Neural cell (in vitro differentiated cells): ENCODE data around the gene LINC01488. TPM values are rescaled to one million over a fixed set of nuclear protein-coding genes. Genes with fewer than 3 reads are reported as not detected.

Source experiments
- H2AFZ ChIP-seq: fragments of 200-600, 300-800 bp; sonication (generic), shearing (Covaris generic); 2 replicates; pipeline ENCODE4 v1.6.0; 2014; ENCODE audit warnings: low read depth, mild to moderate bottlenecking, antibody characterized with exemption, low read length, moderate library complexity
- H3F3A ChIP-seq: fragments of 200-600 bp; shearing (Covaris generic); 2 replicates; pipeline ENCODE4 v1.6.1; 2016; ENCODE audit warnings: mild to moderate bottlenecking, moderate library complexity, mixed read lengths, antibody characterized with exemption, low read length; ENCODE audit not compliant: insufficient read depth, poor library complexity, severe bottlenecking
- H3K27ac ChIP-seq: fragments of 200-600, 300-800 bp; sonication (generic), shearing (Covaris generic); 2 replicates; pipeline ENCODE4 v1.5.1; 2014; ENCODE audit warnings: mild to moderate bottlenecking, low read length, moderate library complexity
- H3K27me3 ChIP-seq: fragments of 300-800, 200-600 bp; sonication (generic), shearing (Covaris generic); 2 replicates; pipeline ENCODE4 v1.6.0; 2014; ENCODE audit warnings: mild to moderate bottlenecking, low read depth, low read length, moderate library complexity; ENCODE audit not compliant: insufficient read depth
- H3K36me3 ChIP-seq: fragments of 300-800, 200-600 bp; sonication (generic), shearing (Covaris generic); 2 replicates; pipeline ENCODE4 v1.5.1; 2014; ENCODE audit warnings: mild to moderate bottlenecking, antibody characterized with exemption, low read length, moderate library complexity; ENCODE audit not compliant: insufficient read depth
- H3K4me2 ChIP-seq: fragments of 300-800, 200-600 bp; sonication (generic), shearing (Covaris generic); 2 replicates; pipeline ENCODE4 v1.6.0; 2014; ENCODE audit warnings: mild to moderate bottlenecking, low read length
- H3K4me3 ChIP-seq: fragments of 300-800, 200-600 bp; sonication (generic), shearing (Covaris generic); 2 replicates; pipeline ENCODE4 v1.5.1; 2014; ENCODE audit warnings: mild to moderate bottlenecking, low read length, moderate library complexity
- H3K79me2 ChIP-seq: fragments of 200-600 bp; shearing (Covaris generic); replicated peaks from 2 replicates; pipeline ENCODE4 v1.6.0; 2014; ENCODE audit warnings: mild to moderate bottlenecking, low read length, moderate library complexity; ENCODE audit not compliant: insufficient read depth
- H3K9ac ChIP-seq: fragments of 300-800, 200-600 bp; sonication (generic), shearing (Covaris generic); 2 replicates; pipeline ENCODE4 v1.6.1; 2016; ENCODE audit warnings: mild to moderate bottlenecking, low read length, mixed read lengths
- H3K9me2 ChIP-seq: fragments of 200-600 bp; shearing (Covaris generic); 2 replicates; pipeline ENCODE4 v1.6.1; 2016; ENCODE audit warnings: mild to moderate bottlenecking, low read length, mixed read lengths; ENCODE audit not compliant: insufficient read depth
- H3K9me3 ChIP-seq: fragments of 200-600, 300-800 bp; sonication (generic), shearing (Covaris generic); 2 replicates; pipeline ENCODE4 v1.6.1; 2016; ENCODE audit warnings: mild to moderate bottlenecking, mixed run types, low read length, moderate library complexity, mixed read lengths
- H4K20me1 ChIP-seq: fragments of 200-600 bp; shearing (Covaris generic); 2 replicates; pipeline ENCODE4 v1.6.1; 2016; ENCODE audit warnings: mild to moderate bottlenecking, mixed run types; ENCODE audit not compliant: insufficient read depth
- CTCF ChIP-seq: fragments of 450-650 bp; IDR thresholded peaks from 2 replicates; pipeline ENCODE4 v1.5.1; 2014; ENCODE audit warnings: antibody characterized with exemption, mild to moderate bottlenecking, moderate library complexity; ENCODE audit not compliant: poor library complexity, severe bottlenecking
- EP300 ChIP-seq: fragments of 450-650 bp; conservative IDR thresholded peaks from 2 replicates; pipeline ENCODE4 v1.6.1; 2014; ENCODE audit warnings: antibody characterized with exemption, mild to moderate bottlenecking, moderate library complexity; ENCODE audit not compliant: poor library complexity, severe bottlenecking
- EZH2 ChIP-seq: fragments of 200-600, 300-800 bp; shearing (Covaris generic), sonication (generic); IDR thresholded peaks from 2 replicates; pipeline ENCODE4 v1.6.1; 2014; ENCODE audit warnings: antibody characterized with exemption, low read length, borderline replicate concordance, mild to moderate bottlenecking; ENCODE audit not compliant: insufficient read depth, poor library complexity, severe bottlenecking
- MXI1 ChIP-seq: fragments of 450-650 bp; conservative IDR thresholded peaks from 2 replicates; pipeline ENCODE4 v1.6.1; 2014; ENCODE audit warnings: antibody characterized with exemption, mild to moderate bottlenecking; ENCODE audit not compliant: poor library complexity, severe bottlenecking
- RAD21 ChIP-seq: fragments of 450-650 bp; conservative IDR thresholded peaks from 2 replicates; pipeline ENCODE4 v1.6.1; 2014; ENCODE audit warnings: antibody characterized with exemption, mild to moderate bottlenecking, moderate library complexity
- REST ChIP-seq: IDR thresholded peaks from 2 replicates; pipeline ENCODE4 v1.6.1; 2012; ENCODE audit warnings: borderline replicate concordance
- SMC3 ChIP-seq: fragments of 450-650 bp; conservative IDR thresholded peaks from 2 replicates; pipeline ENCODE4 v1.6.1; 2014; ENCODE audit warnings: antibody characterized with exemption, mild to moderate bottlenecking, moderate library complexity; ENCODE audit not compliant: poor library complexity
- TAF1 ChIP-seq: IDR thresholded peaks from 2 replicates; pipeline ENCODE4 v1.6.1; 2012; ENCODE audit warnings: low read depth
- polyA plus RNA-seq: library from polyadenylated mRNA; depleted of rRNA; stranded (reverse); fragments of >200 nt; gene quantifications from 2 replicates; pipeline ENCODE4 v1.2.3, GENCODE V29; 2014

Gene LINC01488
- polyA plus RNA-seq, 1 donor from 2014 or later: not detected

DNA sequence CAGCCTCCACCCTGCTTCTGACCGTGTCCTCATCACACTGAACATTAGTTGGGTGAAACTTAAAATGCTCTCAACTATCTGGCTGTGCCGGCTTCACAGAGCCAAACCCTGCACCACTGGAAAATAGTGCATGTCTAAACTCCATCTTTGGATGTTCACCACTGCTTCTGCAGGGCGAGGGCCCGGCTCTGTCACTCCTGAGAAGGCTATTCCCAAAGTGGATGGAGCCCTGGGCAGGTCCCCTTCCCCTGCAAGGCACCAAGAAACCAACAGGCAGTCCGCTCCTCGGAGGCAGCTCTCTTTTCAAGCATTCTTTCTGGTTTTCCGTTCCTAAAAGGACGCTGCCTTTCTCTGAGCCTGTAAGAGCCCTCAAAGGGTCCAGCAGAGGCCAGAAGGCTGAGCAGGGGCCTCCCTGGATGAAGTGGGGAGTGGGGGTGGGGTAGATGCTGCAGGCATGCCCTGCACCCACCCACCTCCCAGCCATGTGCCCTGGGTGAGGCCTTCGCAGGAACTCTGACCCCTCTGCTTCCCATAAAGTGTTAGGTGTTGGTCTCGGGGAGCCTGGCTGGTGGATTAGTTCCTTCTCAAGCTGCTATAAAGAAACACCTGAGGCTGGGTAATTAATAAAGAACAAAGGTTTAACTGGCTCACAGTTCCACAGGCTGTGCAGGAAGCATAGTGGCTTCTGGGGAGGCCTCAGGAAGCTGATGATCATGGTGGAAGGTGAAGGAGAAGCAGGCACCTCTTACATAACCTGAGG lies 23.3 kb downstream of the LINC01488 start:
- no peaks in the 10 kb centered on the region for H3K27me3 ChIP-seq
- no peak overlapping the region for H3K9ac ChIP-seq
- no peaks in the 10 kb centered on the region for H3K36me3 ChIP-seq
- no peaks in the 10 kb centered on the region for H3K79me2 ChIP-seq
- H4K20me1 ChIP-seq: no peaks in the 10 kb centered on the region
- no peaks in the 10 kb centered on the region for H3K9me3 ChIP-seq
- no peaks in the 10 kb centered on the region for H3K9me2 ChIP-seq
- H2AFZ ChIP-seq: no peak overlapping the region
- no peak overlapping the region for H3K4me3 ChIP-seq
- no peak overlapping the region for H3K27ac ChIP-seq
- TF ChIP-seq EP300 (no peak), MXI1 (no peak), CTCF (no peak), TAF1 (no peak), RAD21 (no peak), REST (no peak), SMC3 (no peak), EZH2 (no peak)
- H3K4me2 ChIP-seq: no peak overlapping the region
- no peaks in the 10 kb centered on the region for H3F3A ChIP-seq

DNA sequence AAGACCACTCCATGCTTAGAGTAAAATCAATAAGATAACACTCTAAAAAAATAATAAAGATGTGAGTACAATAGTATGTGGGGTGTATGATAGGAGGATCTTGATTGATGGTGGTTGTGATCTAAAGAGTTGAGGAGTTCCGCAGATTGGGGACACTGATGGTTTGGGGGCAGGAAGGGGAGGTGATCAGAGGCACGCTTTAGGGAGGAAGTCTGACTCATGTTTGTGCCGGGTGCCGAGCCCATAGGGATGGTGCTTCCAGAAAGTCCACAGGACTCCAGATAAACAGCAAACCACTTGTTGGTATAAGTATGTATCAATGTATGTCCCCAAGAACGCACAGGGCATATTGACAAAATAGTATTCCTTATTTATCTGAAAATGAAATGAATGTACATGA lies 27.5 kb downstream of the LINC01488 start:
- Histone ChIP-seq H2AFZ (no peak overlapping the region), H3K36me3 (no peaks in the 10 kb centered on the region), H3K9me2 (no peaks in the 10 kb centered on the region), H3K9me3 (no peaks in the 10 kb centered on the region), H3K27ac (no peak overlapping the region), H3K79me2 (no peaks in the 10 kb centered on the region), H3F3A (no peaks in the 10 kb centered on the region), H3K27me3 (no peaks in the 10 kb centered on the region), H4K20me1 (no peaks in the 10 kb centered on the region), H3K4me2 (no peak overlapping the region), H3K4me3 (no peak overlapping the region), H3K9ac (no peak overlapping the region)
- TF ChIP-seq RAD21 (no peak), REST (no peak), EZH2 (no peak), EP300 (no peak)
